HG03342 (cell line): Measurements from ENCODE around the gene TEK.
"Not testable (repeated sequence)": the region's sequence is repeated elsewhere in the genome, so short reads cannot be mapped to it uniquely, and the experiment has no call there.

Experiments
- ATAC-seq: cut with Tn5 transposase; IDR thresholded peaks from one replicate; pipeline ENCODE4 v1.9.1; 2021; ENCODE audit warnings: mild to moderate bottlenecking, moderate library complexity; ENCODE audit not compliant: unreplicated experiment

The TEK gene

DNA sequence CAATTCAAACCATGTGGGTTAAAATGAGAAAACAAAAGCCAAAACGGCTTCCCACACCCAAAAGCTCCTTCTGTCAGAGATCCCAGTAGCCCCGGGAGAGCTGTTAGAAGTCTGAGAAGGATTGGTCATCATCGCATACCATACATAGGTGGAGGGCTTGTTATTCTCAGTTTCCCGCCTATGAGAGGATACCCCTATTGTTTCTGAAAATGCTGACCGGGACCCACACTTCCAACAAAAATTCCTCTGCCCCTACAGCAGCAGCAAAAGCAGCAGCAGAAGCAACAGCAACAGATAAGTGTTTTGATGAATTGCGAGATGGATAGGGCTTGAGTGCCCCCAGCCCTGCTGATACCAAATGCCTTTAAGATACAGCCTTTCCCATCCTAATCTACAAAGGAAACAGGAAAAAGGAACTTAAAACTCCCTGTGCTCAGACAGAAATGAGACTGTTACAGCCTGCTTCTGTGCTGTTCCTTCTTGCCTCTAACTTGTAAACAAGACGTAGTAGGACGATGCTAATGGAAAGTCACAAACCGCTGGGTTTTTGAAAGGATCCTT, at the start of gene TEK:
TEK (plus strand) TSS at position 245 of the 561 bp plus-strand sequence. CDS start 366 bp downstream, outside the sequence.
- ATAC-seq: no peak

DNA sequence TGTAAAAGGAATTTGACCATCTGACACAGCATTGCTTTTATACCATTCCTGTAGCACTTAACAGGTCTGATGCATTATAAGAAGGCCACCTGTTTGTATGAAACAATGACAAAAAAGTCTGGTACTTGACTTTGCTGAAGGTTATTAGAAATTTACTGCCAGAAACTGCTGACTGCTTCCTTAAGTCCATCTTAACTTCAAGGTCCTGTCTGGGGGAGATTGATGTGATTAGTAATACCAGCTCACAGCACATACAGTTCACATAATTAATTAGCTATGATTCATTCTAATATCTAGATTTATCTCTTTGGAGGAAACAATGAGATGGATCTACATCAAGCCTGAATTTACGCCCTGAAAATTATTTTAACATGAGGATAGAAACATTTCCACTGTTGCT, 49.6 kb upstream of the TEK start:
- ATAC-seq: no peak

DNA sequence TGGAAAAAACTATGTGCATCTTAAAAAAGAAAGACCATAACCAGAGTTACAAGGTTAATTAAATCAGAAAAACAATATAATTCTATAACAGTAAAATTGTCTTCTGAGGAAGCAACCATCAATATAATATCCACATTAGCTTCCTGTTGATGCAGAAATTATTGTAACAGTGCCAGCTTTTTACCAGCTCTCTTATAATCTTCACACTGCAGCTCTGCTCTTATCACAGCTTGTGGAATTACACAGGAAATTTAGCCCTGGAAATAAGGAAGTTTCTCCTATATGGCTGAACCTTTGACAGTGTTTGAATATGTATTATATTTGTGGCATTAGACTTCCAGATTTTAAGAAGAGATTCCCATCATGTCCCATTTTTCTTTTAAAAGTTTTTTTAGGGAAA, 49.1 kb upstream of the TEK start:
- no peak for ATAC-seq

DNA sequence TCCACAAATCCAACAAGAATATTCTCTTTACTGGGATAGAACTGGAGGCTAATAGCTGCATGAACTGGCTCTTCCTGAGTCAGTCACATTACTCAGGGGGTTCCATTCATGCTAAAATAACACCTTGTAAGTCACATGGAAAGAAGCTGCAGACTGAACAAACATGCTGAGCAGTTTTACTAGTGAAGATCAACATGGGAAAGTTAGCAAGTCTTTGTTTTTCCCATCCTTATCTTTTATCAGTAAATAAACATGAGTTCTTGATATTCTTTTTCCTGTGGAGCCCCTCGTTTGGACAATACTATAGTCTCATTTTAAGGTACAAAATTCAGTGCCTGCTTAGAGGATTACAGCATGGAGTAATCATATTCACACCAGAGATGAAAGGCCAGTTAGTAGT, 43.7 kb upstream of the TEK start:
- ATAC-seq: no peak

DNA sequence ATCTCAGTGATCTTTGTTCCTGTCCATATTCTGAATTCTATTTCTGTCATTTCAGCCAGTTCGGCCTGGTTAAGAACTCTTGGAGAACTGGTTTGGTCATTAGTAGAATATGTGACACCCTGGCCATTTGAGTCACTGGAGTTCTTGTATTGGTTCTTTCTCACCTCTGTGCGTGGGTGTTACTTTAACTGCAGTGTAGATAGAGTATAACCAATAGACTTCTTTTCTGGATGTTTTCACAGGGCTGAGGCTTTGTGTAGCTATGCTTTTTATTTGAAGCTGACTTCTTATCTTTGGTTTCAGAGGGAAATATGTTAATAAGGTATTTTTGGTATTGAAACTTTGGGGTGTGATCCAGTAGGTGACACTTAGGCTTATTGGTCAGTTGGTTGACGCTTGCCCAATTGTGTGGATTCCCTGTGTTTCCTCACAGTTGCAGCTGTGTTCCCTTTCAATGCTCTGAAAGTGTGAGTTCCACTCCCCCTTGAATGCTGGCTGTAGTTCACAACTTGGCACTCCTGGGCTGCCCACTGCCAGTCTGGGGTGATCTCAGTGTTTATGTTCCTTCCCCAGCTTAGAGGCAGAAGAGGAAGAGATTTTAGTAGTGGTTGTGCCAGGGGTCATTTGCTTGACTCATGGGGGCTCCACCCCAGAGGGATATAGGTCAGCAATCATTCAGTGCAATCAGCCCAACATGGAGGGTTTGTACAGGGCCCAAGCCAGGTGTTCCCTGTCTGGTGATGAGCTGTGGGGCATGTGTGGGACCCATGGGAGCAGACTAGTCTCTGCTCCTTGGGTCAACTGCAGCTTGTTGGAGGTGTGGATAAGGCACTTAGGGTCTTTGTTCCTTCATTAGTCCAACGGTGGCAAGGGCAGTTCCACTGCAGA, 34.9 kb upstream of the TEK start:
- no peak for ATAC-seq

DNA sequence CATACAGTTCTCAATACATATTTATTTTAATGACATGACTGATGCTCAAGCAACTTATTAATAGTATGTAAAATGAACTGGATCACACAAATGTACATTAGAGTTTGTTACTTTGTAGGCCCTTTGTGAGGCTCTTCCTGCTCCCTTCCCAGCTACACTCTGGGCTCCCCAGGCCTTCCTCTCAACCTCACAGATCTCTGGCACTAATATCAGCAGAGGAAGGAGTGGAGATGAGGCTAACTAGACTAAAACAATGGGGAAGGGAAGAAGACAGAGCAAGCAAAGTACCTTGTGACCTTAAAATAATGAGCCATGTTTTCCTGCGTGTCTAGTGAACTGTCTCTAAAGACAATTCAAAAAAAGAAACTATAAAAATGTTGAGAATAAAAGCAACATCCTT, 30.3 kb upstream of the TEK start:
- no peak for ATAC-seq

DNA sequence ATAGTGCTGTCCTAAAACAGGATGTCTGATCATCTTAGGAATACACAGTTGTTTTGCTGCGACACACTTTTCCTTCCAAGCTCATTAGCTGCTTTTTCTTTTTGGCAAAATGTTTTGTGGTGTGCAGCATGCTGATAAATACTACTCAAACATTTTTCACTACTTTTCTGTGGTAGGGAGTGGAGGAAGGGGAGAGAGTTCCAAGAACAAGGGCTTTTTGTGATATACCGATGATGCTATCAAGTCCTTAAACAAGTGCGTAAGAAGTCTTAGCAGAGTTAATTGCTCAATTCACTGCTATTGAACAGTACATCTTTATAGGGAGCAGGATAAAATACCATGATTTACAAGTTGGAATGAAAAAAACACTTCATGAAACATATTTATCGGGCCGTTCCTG, 23.6 kb upstream of the TEK start:
- ATAC-seq: no peak

DNA sequence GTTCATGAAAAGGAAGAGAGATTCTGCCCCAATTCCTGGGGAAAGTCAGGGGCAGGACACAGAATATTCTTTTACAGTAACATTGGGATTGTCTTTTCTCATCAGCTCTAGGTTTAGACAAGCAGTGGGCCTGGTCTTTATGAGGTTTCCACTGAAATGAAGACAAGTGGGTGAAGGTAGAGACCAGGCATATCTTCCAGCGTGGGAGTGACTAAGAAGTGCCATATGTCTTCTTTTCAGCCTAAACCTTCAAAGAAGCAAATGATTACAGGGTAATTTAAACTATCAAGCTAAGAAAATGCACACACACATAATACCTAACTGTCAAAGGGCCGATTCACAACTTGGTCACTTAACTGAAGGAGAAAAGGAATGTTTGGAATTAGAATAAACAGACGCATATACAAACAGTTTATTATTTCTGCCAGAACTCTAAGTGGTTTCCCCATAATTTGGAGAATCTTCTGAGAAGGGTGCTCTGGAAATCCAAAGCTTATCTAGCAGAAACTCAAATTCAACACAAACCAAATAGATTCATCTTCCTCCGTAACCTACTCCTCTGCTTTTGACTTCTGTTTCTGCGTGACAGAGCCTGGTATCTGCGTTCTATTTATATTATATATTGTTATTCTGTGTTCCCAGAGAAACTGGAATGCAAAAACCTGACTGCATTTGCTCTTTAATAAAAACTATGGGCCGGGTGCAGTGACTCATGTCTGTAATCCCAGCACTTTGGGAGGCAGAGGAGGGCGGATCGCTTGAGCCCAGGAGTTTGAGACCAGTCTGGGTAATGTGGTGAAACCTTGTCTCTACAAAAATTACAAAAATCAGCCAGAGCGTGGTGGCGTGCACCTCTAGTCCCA, 22.0 kb upstream of the TEK start:
- ATAC-seq: no peak

DNA sequence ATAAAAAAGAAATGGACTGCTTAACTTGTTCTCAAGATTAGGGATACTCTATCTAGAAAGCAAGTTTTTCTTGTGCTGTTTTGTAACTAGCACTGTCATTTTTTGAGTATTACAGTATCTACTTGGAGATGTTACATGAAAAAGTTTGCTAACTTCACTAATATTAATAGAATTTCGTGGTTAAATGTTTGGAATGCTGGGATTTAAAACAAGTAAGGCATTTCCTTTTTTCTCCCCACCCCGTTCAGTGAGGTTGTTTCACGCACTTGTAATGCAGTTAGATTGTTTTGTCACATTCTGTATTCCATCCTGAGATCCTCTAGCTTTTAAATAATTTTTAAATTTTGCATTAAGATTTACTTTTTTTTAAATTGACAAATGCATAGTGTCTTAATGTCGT, 20.0 kb upstream of the TEK start:
- no peak for ATAC-seq

DNA sequence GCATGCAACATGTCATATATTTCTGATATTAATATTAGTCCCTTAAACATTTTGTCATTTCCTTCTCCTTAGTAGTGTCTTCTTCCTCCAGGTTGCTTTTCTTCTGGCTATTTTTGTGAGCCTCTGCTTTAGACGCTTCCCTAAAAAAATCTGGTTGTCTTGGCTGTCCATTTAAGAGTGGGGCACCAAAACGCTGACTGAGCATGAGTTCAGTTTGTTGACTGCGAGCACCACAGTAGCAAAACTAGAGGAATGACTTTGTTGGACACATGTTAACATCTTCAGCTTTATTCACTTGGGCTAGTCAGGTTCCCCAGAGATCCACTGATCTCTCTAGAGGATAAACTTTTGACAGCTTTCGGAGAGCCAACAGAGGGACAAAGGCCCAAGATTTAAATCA, 19.3 kb upstream of the TEK start:
- no peak for ATAC-seq

DNA sequence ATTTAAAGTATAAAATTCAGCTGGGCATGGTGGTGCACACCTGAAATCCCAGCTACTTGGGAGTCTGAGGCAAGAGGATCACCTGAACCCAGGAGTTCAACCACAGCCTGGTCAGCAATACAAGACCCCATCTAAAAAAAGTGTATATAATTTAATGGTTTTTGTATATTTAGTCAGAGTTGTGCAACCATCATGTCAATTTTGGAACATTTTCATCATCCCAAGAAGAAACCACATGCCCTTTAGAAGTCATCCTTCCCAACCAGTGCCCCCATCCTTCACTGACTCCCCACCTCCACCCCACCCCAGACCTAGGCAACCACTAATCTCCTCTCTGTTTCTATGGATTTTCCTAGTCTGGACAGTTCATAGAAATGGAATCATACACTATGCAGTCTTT, 18.8 kb upstream of the TEK start:
- no peak for ATAC-seq

DNA sequence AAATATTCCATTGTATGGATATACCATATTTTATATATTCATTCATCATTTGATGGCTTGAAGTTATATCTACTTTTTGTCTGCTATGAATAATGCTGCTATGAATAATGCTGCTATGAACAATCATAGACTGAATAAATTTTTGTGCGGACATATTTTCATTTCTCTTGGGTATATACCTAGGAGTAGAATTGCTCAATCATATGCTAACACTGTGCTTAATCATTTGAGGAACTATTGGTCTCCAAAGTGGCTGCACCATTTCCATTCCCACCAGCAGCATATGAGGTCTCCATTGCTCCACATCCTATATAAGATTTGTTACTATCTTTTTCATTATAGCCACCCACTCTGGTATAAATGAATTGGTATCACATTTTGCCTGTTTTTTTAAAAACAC, 18.3 kb upstream of the TEK start:
- ATAC-seq: no peak

DNA sequence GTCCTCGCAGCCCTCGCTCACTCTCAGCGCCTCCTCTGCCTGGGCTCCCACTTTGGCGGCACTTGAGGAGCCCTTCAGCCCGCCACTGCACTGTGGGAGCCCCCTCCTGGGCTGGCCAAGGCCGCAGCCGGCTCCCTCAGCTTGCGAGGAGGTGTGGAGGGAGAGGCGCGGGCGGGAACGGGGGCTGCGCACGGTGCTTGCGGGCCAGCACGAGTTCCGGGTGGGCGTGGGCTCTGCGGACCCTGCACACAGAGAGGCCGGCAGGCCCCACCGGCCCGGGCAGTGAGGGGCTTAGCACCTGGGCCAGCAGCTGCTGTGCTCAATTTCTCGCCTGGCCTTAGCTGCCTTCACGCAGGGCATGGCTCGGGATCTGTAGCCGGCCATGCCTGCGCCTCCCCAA, 16.5 kb upstream of the TEK start:
- ATAC-seq: not testable (repeated sequence)

DNA sequence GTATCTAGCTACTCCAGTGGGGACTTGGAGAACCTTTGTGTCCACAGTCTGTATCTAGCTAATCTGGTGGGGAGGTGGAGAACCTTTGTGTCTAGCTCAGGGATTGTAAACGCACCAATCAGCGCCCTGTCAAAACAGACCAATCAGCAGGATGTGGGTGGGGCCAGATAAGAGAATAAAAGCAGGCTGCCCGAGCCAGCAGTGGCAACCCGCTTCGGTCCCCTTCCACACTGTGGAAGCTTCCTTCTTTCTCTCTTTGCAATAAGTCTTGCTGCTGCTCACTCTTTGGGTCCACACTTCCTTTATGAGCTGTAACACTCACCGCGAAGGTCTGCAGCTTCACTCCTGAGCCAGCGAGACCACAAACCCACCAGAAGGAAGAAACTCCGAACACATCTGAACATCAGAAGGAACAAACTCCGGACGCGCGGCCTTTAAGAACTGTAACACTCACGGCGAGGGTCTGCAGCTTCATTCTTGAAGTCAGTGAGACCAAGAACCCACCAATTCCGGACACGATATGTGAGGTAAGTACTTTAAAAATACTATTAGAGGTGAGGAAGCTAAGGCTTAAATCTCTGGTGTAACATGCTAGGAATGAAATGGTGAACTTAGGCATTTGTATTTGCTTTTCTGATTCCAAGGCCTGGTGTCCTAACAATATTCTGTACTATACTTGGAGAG, 15.5 kb upstream of the TEK start:
- not testable (repeated sequence) for ATAC-seq

DNA sequence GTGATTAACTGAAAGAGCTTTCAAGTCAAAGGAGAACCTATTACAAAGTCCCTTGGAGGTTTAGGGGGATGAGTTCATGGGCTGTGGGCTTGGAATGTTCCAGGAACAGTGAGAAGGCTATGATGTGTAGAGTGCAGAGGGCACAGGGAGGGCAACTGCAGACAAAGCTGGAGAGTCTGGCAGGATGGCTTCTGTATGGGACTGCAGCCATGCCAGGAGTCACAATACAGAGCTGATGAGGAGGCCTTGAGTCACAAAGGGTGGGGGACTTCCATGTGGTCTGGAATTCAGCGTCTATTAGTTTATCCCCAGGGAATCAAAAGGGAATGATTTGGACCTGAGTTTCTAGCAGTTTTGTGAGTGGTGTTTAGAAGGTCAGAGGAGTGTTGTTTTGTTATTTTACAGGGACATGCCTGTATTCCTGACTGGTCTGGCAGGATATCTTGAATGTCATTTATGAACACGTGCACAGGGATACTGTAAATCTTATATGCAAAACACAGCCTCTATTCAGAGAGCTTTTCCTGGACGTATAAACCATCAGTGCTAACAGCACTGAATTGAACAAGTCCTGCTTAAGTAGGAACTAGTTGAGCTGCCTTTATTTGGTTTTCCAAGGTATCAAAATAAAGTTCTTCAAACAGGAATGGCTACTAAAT, 14.3 kb upstream of the TEK start:
- no peak for ATAC-seq

DNA sequence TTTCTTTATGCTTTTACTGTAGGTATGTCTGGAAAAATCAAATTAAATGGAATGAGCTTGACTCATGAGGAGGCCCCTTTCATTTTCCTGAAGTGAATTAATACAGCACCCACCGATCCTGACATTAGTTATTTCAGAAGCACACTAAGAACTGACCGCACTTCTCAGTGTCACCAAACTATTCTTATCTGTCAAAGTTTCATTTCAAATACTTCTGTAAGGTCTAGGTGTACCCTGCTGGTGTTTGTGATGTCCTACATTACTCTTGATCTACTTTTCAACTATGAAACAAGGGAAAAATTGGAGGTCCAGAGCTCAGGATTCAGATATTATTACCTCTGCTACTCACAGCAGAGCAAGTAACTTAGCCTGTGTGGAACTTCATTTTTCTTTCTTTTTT, 1.8 kb upstream of the TEK start:
- ATAC-seq: no peak

DNA sequence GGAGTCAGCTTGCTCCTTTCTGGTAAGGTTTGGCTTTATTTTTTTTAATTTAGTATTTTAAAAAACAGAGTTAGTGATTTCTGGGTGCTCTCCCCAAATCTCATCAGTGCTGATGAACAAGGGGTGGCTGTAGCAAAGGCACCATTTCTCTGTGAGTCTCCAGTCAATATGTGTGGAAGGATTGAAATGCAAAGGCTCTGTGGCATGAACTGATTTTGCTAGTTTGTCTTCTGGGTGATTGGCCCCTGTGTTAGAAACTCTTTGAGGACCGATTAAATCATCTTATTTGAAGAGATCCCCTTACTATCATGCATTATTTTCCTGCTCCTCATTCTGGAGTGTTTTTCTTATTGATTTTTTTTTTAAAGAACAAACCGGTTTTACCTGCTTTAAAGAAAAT, 596 bp downstream of the TEK start:
- no peak for ATAC-seq

DNA sequence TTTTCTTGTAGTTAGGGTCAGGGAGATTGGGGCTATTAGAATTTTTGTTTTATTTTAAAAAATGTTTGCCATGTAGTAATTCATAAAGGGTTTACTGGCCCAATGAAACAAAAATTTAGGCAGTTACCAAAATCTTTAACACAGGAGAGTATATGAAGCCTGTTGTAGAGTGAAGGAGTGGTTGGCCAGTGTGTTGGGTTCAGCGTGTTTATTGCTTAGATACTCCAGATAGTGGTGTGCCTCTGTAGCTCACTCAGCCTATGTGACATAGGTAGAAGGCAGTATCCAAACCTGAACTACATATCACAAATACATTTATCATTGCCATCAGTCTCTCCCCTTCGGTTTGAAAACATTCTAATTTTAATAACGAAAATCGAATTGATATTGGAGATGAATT, 1.2 kb downstream of the TEK start:
- no peak for ATAC-seq

DNA sequence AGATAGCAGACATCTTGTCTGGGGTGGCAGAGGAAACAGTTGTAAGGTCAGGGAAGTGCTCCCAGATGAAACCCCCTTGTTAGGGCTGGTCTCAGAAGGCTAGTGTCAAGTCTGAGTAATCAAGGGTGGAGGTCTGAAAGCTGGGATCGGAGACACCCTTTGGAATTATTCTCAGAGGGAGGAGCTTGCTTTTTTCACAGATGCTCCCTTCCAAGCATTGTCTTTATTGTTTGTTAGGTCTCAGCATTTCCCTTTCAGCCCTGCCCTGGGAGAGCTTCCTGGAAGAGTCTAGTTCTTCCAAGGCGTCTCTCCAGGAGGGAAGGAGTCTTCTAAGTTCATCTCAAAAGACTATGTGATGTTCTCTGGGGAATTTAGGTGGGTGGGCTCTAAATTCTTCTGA, 3.2 kb downstream of the TEK start:
- no peak for ATAC-seq

DNA sequence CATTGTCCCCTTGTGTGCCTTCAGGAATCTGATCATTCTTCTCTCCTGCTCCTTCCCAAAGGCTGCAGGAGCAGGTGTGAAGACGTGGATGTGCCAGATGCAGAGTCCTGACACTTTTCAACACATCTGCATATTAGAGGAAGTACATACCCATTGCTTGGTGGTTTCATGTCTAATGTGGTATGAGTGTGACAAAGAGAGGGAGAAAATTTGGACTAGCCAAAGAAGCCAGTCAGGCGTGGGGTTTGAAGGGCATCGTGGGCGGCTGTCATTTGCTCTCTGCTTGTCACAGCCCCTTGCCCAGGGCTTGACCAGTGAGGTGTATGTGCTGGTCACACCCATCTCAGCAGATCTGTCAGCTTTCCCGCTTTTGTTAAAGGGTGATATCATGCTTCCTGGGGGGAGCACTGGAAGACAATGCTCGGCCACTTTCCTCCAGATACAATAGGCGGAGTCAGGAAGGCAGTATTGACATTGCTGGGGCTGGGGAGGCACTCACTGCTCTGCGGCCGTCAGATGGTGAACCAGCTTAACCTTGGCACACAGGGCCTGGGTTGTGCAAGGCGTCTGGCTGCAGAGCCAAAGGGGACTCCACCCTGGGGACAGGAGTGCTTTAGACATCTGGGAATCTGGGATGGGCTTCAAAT, 8.6 kb downstream of the TEK start:
- ATAC-seq: no peak
